H1 (cell line): Measurements from ENCODE around the gene MANBA.

Source experiments
- CEBPB ChIP-seq: IDR thresholded peaks from 2 replicates; pipeline ENCODE4 v1.6.1; 2012; ENCODE audit warnings: low read depth, low read length
- CHD1 ChIP-seq: IDR thresholded peaks from 2 replicates; pipeline ENCODE4 v1.6.1; 2012; ENCODE audit warnings: low read depth, low read length, improper control_type of control experiment
- CHD2 ChIP-seq: IDR thresholded peaks from 2 replicates; pipeline ENCODE4 v1.6.1; 2012; ENCODE audit warnings: low read length, improper control_type of control experiment
- CREB1 ChIP-seq: IDR thresholded peaks from 2 replicates; pipeline ENCODE4 v1.6.1; 2012; ENCODE audit warnings: inconsistent platforms
- CTCF ChIP-seq, 3 experiments: IDR thresholded peaks; 1 replicate in 2 of 3; 2 replicates in 1 of 3; pipeline versions ENCODE4 v1.5.1 to v1.6.1; 2011; ENCODE audit warnings: low read length in 3 of 3, mild to moderate bottlenecking in 3 of 3, inconsistent platforms in 2 of 3, low read depth in 1 of 3, moderate library complexity in 1 of 3; ENCODE audit not compliant: insufficient read depth in 1 of 3; ENCODE audit errors: control extremely low read depth in 1 of 3
- EZH2 ChIP-seq: fragments of 200-600 bp; sonication (generic); IDR thresholded peaks from 2 replicates; pipeline ENCODE4 v1.7.1; 2012; ENCODE audit warnings: low read depth, mild to moderate bottlenecking, moderate library complexity, low read length, inconsistent platforms; ENCODE audit not compliant: severe bottlenecking
- JUN ChIP-seq: IDR thresholded peaks from 2 replicates; pipeline ENCODE4 v1.6.1; 2011; ENCODE audit warnings: low read depth, mild to moderate bottlenecking, improper control_type of control experiment, low read length
- NRF1 ChIP-seq: IDR thresholded peaks from 2 replicates; pipeline ENCODE4 v1.6.1; 2011; ENCODE audit warnings: mild to moderate bottlenecking, low read depth, low read length, improper control_type of control experiment
- PHF8 ChIP-seq: fragments of 200-600 bp; sonication (generic); conservative IDR thresholded peaks from 2 replicates; pipeline ENCODE4 v1.7.1; 2012; ENCODE audit warnings: low read depth, mild to moderate bottlenecking, inconsistent platforms, low read length, moderate library complexity
- RFX5 ChIP-seq: IDR thresholded peaks from 2 replicates; pipeline ENCODE4 v1.6.1; 2011; ENCODE audit warnings: low read depth, low read length, improper control_type of control experiment, borderline replicate concordance
- RNF2 ChIP-seq: fragments of 200-900, 300-1000 bp; sonication (generic); IDR thresholded peaks from 2 replicates; pipeline ENCODE4 v1.7.1; 2016; ENCODE audit warnings: borderline replicate concordance, low read depth, mild to moderate bottlenecking, antibody characterized with exemption, low read length; ENCODE audit not compliant: poor library complexity, severe bottlenecking; ENCODE audit errors: missing control alignments
- SP1 ChIP-seq: IDR thresholded peaks from 2 replicates; pipeline ENCODE4 v1.6.1; 2011; ENCODE audit warnings: low read depth, low read length
- TAF1 ChIP-seq: IDR thresholded peaks from 2 replicates; pipeline ENCODE4 v1.6.1; 2011; ENCODE audit warnings: mild to moderate bottlenecking, low read depth, low read length
- TEAD4 ChIP-seq: IDR thresholded peaks from 2 replicates; pipeline ENCODE4 v1.6.1; 2012; ENCODE audit warnings: low read depth, low read length, inconsistent platforms, mixed read lengths

GRCh38 chr4:102780476-102781144 is 19.8 kb upstream of the MANBA start:
- TF ChIP-seq RNF2 (no peak), PHF8 (no peak), CHD1 (no peak), CHD2 (no peak), TAF1 (no peak), TEAD4 (no peak), RFX5 (no peak), CEBPB (no peak), CTCF (IDR thresholded peaks at IDR 0.05; ENCODE audit: control extremely low read depth in 1 of 3, insufficient read depth in 1 of 3, low read depth in 1 of 3, low read length in 3 of 3) (no peak), SP1 (no peak), EZH2 (no peak), CREB1 (no peak), JUN (no peak), NRF1 (no peak)
